PC-3 (cell line): ENCODE measurements around the gene RABGAP1. TPM values are rescaled to one million over a fixed set of nuclear protein-coding genes. Genes with fewer than 3 reads are reported as not detected.

Experiments
- ATAC-seq: fragments of 200-7000 bp; cut with Tn5 transposase; 2 replicates; pipeline ENCODE4 v1.9.1; 2020; ENCODE audit warnings: mild to moderate bottlenecking, moderate library complexity
- BruUV-seq: library from RNA; stranded (reverse); fragments of 400-500 nt; replicated peaks from 2 replicates; lab custom pipeline; 2021; lab: Mats Ljungman, UMichigan
- CTCF ChIA-PET: fragments of 300-600 bp; sonication (Branson Sonifier 250); formaldehyde crosslinking; loops from one replicate; lab custom pipeline; 2022; ENCODE audit warnings: antibody characterized with exemption; lab: Charles Lee
- POLR2A ChIA-PET: fragments of 300-600 bp; sonication (Branson Sonifier 250); formaldehyde crosslinking; loops from one replicate; lab custom pipeline; 2022; ENCODE audit warnings: antibody characterized with exemption; ENCODE audit not compliant: unreplicated experiment; lab: Charles Lee
- DNase-seq: peaks from one replicate; pipeline ENCODE4 v3.0.0-alpha.2; 2015
- H2AFZ ChIP-seq: fragments of 300-600 bp; sonication (generic); 2 replicates; pipeline ENCODE4 v1.6.0; 2016; ENCODE audit warnings: antibody characterized with exemption, low read length
- H3F3A ChIP-seq: fragments of 300-600 bp; sonication (generic); one replicate; pipeline ENCODE4 v1.6.0; 2017; ENCODE audit warnings: antibody characterized with exemption, low read length, control low read depth, mild to moderate bottlenecking; ENCODE audit not compliant: unreplicated experiment
- H3K27ac ChIP-seq: fragments of 300-600 bp; sonication (generic); 2 replicates; pipeline ENCODE4 v1.5.1; 2016; ENCODE audit warnings: mild to moderate bottlenecking, low read length
- H3K27me3 ChIP-seq: fragments of 300-600 bp; sonication (generic); 2 replicates; pipeline ENCODE4 v1.6.1; 2016; ENCODE audit warnings: low read length, mixed read lengths
- H3K36me3 ChIP-seq: fragments of 300-600 bp; sonication (generic); 2 replicates; pipeline ENCODE4 v1.6.1; 2016; ENCODE audit warnings: low read depth, mixed run types, low read length, mixed read lengths
- H3K4me1 ChIP-seq: fragments of 300-600 bp; sonication (generic); 2 replicates; pipeline ENCODE4 v1.5.1; 2016; ENCODE audit warnings: low read length; ENCODE audit not compliant: insufficient read depth
- H3K4me2 ChIP-seq: fragments of 300-600 bp; sonication (generic); 2 replicates; pipeline ENCODE4 v1.6.0; 2016; ENCODE audit warnings: low read length
- H3K4me3 ChIP-seq: fragments of 300-600 bp; sonication (generic); 2 replicates; pipeline ENCODE4 v1.5.1; 2016; ENCODE audit warnings: mild to moderate bottlenecking, low read length, mixed read lengths
- H3K79me2 ChIP-seq: fragments of 300-600 bp; sonication (generic); 2 replicates; pipeline ENCODE4 v1.6.1; 2017; ENCODE audit warnings: low read length, mixed read lengths
- H3K9ac ChIP-seq: fragments of 300-600 bp; sonication (generic); 2 replicates; pipeline ENCODE4 v1.6.0; 2016; ENCODE audit warnings: mild to moderate bottlenecking, low read length
- H3K9me2 ChIP-seq: fragments of 300-600 bp; sonication (generic); replicated peaks from 2 replicates; pipeline ENCODE4 v1.6.1; 2016; ENCODE audit warnings: mixed run types, low read length, mixed read lengths
- H3K9me3 ChIP-seq: fragments of 300-600 bp; sonication (generic); 2 replicates; pipeline ENCODE4 v1.6.1; 2016; ENCODE audit warnings: low read length, mixed read lengths
- H4K20me1 ChIP-seq: fragments of 300-600 bp; sonication (generic); 2 replicates; pipeline ENCODE4 v1.6.1; 2016; ENCODE audit warnings: low read length, mixed read lengths
- EZH2 ChIP-seq: fragments of 300-600 bp; sonication (generic); IDR thresholded peaks from one replicate; pipeline ENCODE4 v1.6.1; 2017; ENCODE audit warnings: antibody characterized with exemption, mild to moderate bottlenecking, low read length; ENCODE audit not compliant: unreplicated experiment
- EZH2phosphoT487 ChIP-seq: fragments of 300-600 bp; sonication (generic); IDR thresholded peaks from 2 replicates; pipeline ENCODE4 v1.6.1; 2018; ENCODE audit warnings: mild to moderate bottlenecking, antibody characterized with exemption, low read length, borderline replicate concordance
- intact Hi-C: fragments of 100-400 bp; cut with micrococcal nuclease; formaldehyde crosslinking; loops from 2 replicates; pipeline ENCODE4 v1.9.0; 2023
- total RNA-seq: library from RNA; depleted of rRNA; stranded (reverse); fragments of >200 nt; gene quantifications from 2 replicates; pipeline ENCODE4 v1.2.3, GENCODE V29; 2014
- TF ChIP-seq, protein P1 (sequence below): fragments of 300-600 bp; sonication (generic); conservative IDR thresholded peaks from 2 replicates; pipeline ENCODE4 v1.5.1; 2017; ENCODE audit warnings: antibody characterized with exemption, low read depth, mild to moderate bottlenecking, low read length

RABGAP1 gene
- total RNA-seq, 1 experiment from 2014 or later = 16.5 TPM

DNA sequence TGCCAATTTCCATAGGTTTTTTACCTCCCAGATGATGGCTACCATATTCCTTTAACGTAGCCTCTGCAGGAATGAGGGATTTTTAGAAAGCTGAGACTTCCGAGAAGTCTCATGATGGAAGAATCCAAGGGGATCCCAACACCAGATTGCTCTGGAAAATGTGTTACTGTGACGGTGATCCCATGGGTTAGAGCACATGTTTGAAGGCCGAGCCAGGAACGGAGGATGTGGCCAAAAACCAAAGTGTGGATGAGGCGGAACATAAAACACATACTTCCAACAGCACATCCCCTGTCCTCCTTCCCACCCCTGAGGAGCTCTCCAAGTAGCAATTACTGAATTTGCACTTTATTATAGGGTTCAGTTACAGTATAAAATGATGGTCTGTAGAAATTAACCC is 175.2 kb downstream of the RABGAP1 start:
- no peak overlapping the region for H3K4me3 ChIP-seq
- no peaks in the 10 kb centered on the region for H3K9me3 ChIP-seq
- no peak overlapping the region for H3K27ac ChIP-seq
- no peak for DNase-seq
- H3F3A ChIP-seq = no peaks in the 10 kb centered on the region
- no peaks in the 10 kb centered on the region for H3K79me2 ChIP-seq
- BruUV-seq = no TSS peak
- H3K27me3 ChIP-seq = no peaks in the 10 kb centered on the region
- no peak for TF ChIP-seq EZH2phosphoT487
- TF ChIP-seq, protein P1, sequence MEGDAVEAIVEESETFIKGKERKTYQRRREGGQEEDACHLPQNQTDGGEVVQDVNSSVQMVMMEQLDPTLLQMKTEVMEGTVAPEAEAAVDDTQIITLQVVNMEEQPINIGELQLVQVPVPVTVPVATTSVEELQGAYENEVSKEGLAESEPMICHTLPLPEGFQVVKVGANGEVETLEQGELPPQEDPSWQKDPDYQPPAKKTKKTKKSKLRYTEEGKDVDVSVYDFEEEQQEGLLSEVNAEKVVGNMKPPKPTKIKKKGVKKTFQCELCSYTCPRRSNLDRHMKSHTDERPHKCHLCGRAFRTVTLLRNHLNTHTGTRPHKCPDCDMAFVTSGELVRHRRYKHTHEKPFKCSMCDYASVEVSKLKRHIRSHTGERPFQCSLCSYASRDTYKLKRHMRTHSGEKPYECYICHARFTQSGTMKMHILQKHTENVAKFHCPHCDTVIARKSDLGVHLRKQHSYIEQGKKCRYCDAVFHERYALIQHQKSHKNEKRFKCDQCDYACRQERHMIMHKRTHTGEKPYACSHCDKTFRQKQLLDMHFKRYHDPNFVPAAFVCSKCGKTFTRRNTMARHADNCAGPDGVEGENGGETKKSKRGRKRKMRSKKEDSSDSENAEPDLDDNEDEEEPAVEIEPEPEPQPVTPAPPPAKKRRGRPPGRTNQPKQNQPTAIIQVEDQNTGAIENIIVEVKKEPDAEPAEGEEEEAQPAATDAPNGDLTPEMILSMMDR = no peak
- TF ChIP-seq EZH2 = no peak
- POLR2A ChIA-PET = no interaction called here
- CTCF ChIA-PET = no interaction called here
- no peak for ATAC-seq
- H2AFZ ChIP-seq = no peak overlapping the region
- intact Hi-C loops = no loop called here
- no peak overlapping the region for H3K4me2 ChIP-seq
- no peaks in the 10 kb centered on the region for H3K36me3 ChIP-seq
- no peak overlapping the region for H3K9ac ChIP-seq
- H3K9me2 ChIP-seq = no peaks in the 10 kb centered on the region
- no peaks in the 10 kb centered on the region for H4K20me1 ChIP-seq
- H3K4me1 ChIP-seq = no peaks in the 10 kb centered on the region

- H3K79me2 ChIP-seq = no peaks in the 10 kb centered on the region
- H2AFZ ChIP-seq = no peak overlapping the region
- H3K9me2 ChIP-seq = no peaks in the 10 kb centered on the region
- H4K20me1 ChIP-seq = no peaks in the 10 kb centered on the region
- no peak for TF ChIP-seq EZH2phosphoT487
- TF ChIP-seq, protein P1 = no peak
- TF ChIP-seq EZH2 = no peak
- ChIA-PET POLR2A (no interaction called here), CTCF (no interaction called here)
- no peak overlapping the region for H3K9ac ChIP-seq
- no peaks in the 10 kb centered on the region for H3K36me3 ChIP-seq
- DNase-seq (no peak), ATAC-seq (no peak)
- intact Hi-C loops = no loop called here
- no peak overlapping the region for H3K4me2 ChIP-seq
- no peak overlapping the region for H3K4me3 ChIP-seq
- no peaks in the 10 kb centered on the region for H3F3A ChIP-seq
- no peaks in the 10 kb centered on the region for H3K4me1 ChIP-seq
- H3K27ac ChIP-seq = no peak overlapping the region
- no peaks in the 10 kb centered on the region for H3K9me3 ChIP-seq
- BruUV-seq = no TSS peak
- H3K27me3 ChIP-seq = no peaks in the 10 kb centered on the region
These were observed 178.7 kb downstream of the RABGAP1 start for GRCh38 chr9:123119566-123119965.

DNA sequence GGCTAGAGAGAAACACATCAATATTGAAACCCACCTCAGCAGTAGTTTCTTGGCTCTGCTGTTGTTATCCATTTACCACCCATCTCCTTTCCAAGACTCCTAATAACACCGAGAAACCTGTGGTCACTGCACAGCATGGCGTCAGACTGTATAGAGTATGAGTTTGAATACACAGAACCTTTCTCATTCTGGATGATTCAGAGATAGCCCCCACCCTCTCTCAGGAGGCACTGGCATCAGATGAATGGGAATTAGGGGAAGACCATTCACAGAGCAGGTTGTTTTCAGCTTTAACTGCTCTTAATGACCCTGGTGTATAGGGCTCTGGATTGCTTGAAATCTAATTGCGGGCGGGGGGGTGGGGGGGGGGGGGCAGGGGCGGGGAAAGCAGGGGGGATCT is 179.3 kb downstream of the RABGAP1 start:
- Histone ChIP-seq H3K9ac (no peak overlapping the region), H3K27me3 (no peaks in the 10 kb centered on the region), H3K4me2 (no peak overlapping the region), H3K9me2 (no peaks in the 10 kb centered on the region), H4K20me1 (no peaks in the 10 kb centered on the region), H2AFZ (no peak overlapping the region), H3K4me1 (no peaks in the 10 kb centered on the region), H3K79me2 (no peaks in the 10 kb centered on the region), H3K9me3 (no peaks in the 10 kb centered on the region), H3K4me3 (no peak overlapping the region), H3K36me3 (no peaks in the 10 kb centered on the region), H3K27ac (no peak overlapping the region), H3F3A (no peaks in the 10 kb centered on the region)
- POLR2A ChIA-PET = no interaction called here
- intact Hi-C loops = loop anchor here (10.0 kb wide), 1 partner anchor 105 kb away; no protein-coding TSS in a partner anchor
- CTCF ChIA-PET = no interaction called here
- DNase-seq = no peak
- no peak for ATAC-seq
- TF ChIP-seq EZH2phosphoT487 = no peak
- TF ChIP-seq, protein P1 = no peak
- TF ChIP-seq EZH2 = no peak
- no TSS peak for BruUV-seq
